GM12878 (cell line): ENCODE data around the gene TNKS2. TPM values are rescaled to one million over a fixed set of nuclear protein-coding genes. Genes with fewer than 3 reads are reported as not detected.

Source experiments
- ATAC-seq: fragments of 200-7000 bp; cut with Tn5 transposase; 3 replicates; pipeline ENCODE4 v1.9.1; 2020; ENCODE audit warnings: mild to moderate bottlenecking, moderate library complexity
- BruUV-seq: library from RNA; stranded (reverse); fragments of 400-500 nt; replicated peaks from 2 replicates; lab custom pipeline; 2021; lab: Mats Ljungman, UMichigan
- CTCF ChIA-PET: fragments of 300-600 bp; sonication (Branson Sonifier 250); formaldehyde crosslinking; extraction: SDS; loops from one replicate; lab custom pipeline; 2021; ENCODE audit warnings: inconsistent platforms; lab: Yijun Ruan, JAX
- POLR2A ChIA-PET: fragments of 350-600 bp; formaldehyde crosslinking; extraction: SDS; loops from one replicate; lab custom pipeline; 2021; ENCODE audit warnings: inconsistent platforms; lab: Charles Lee
- RAD21 ChIA-PET: fragments of 300-600 bp; sonication (Branson Sonifier 250); formaldehyde crosslinking; loops from one replicate; lab custom pipeline; 2023; ENCODE audit warnings: antibody characterized with exemption; ENCODE audit not compliant: unreplicated experiment; lab: Charles Lee
- SMC1A ChIA-PET: fragments of 300-600 bp; sonication (Branson Sonifier 250); formaldehyde crosslinking; loops from one replicate; lab custom pipeline; 2023; ENCODE audit not compliant: unreplicated experiment, uncharacterized antibody; lab: Charles Lee
- DNase-seq: peaks from one replicate; pipeline ENCODE4 v3.0.0-alpha.2; 2011; ENCODE audit warnings: low read depth, low spot score
- FAIRE-seq: peaks from 3 replicates; lab custom pipeline; 2011; peaks lifted over from hg19 to GRCh38; lab: Jason Lieb, UNC
- H2AFZ ChIP-seq: 2 replicates; pipeline ENCODE4 v1.6.0; 2011; ENCODE audit warnings: low read depth, low read length, control low read depth; ENCODE audit not compliant: control insufficient read depth
- H3K27ac ChIP-seq: 2 replicates; pipeline ENCODE4 v1.5.1; 2011; ENCODE audit warnings: control low read depth; ENCODE audit not compliant: control insufficient read depth, insufficient read depth
- H3K27me3 ChIP-seq, 2 experiments: replicated peaks in 1 of 2; 2 replicates each; pipeline versions ENCODE4 v1.6.0 to v1.6.1; 2011; ENCODE audit warnings: low read length in 1 of 2; ENCODE audit not compliant: control insufficient read depth in 2 of 2, insufficient read depth in 2 of 2
- H3K36me3 ChIP-seq, 2 experiments: 2 replicates each; pipeline ENCODE4 v1.5.1; 2011; ENCODE audit warnings: low read length in 1 of 2; ENCODE audit not compliant: control insufficient read depth in 2 of 2, insufficient read depth in 2 of 2
- H3K4me1 ChIP-seq: 2 replicates; pipeline ENCODE4 v1.6.1; 2011; ENCODE audit warnings: mild to moderate bottlenecking, low read length, moderate library complexity, mixed read lengths; ENCODE audit not compliant: control insufficient read depth, insufficient read depth
- H3K4me2 ChIP-seq: 2 replicates; pipeline ENCODE4 v1.6.0; 2011; ENCODE audit warnings: control low read depth; ENCODE audit not compliant: control insufficient read depth, insufficient read depth
- H3K4me3 ChIP-seq: fragments of 200-600 bp; sonication (generic); 2 replicates; pipeline ENCODE4 v1.5.1; 2016
- H3K79me2 ChIP-seq: 2 replicates; pipeline ENCODE4 v1.6.0; 2011; ENCODE audit warnings: low read length; ENCODE audit not compliant: control insufficient read depth, insufficient read depth
- H3K9ac ChIP-seq: 2 replicates; pipeline ENCODE4 v1.8.0; 2011; ENCODE audit warnings: low read length, control low read depth, mixed read lengths; ENCODE audit not compliant: control insufficient read depth, insufficient read depth
- H3K9me3 ChIP-seq: replicated peaks from 3 replicates; pipeline ENCODE4 v1.5.1; 2011; ENCODE audit warnings: mild to moderate bottlenecking, low read length; ENCODE audit not compliant: control insufficient read depth, insufficient read depth
- H4K20me1 ChIP-seq: 2 replicates; pipeline ENCODE4 v1.6.0; 2011; ENCODE audit not compliant: control insufficient read depth, insufficient read depth
- BCL3 ChIP-seq: IDR thresholded peaks from 2 replicates; pipeline ENCODE4 v1.6.1; 2011; ENCODE audit warnings: borderline replicate concordance, low read depth, mild to moderate bottlenecking, moderate library complexity, low read length; ENCODE audit not compliant: insufficient read depth, poor library complexity, severe bottlenecking
- CBFB ChIP-seq: IDR thresholded peaks from 2 replicates; pipeline ENCODE4 v1.6.1; 2016; ENCODE audit warnings: antibody characterized with exemption, low read depth
- LARP7 ChIP-seq: fragments of 450-650 bp; IDR thresholded peaks from 2 replicates; pipeline ENCODE4 v1.6.1; 2017; ENCODE audit warnings: mild to moderate bottlenecking
- MEF2B ChIP-seq: fragments of 450-650 bp; IDR thresholded peaks from 2 replicates; pipeline ENCODE4 v1.6.1; 2018; ENCODE audit warnings: mild to moderate bottlenecking, moderate library complexity; ENCODE audit not compliant: partially characterized antibody, poor library complexity, severe bottlenecking
- MYB ChIP-seq: fragments of 150-350 bp; IDR thresholded peaks from 2 replicates; pipeline ENCODE4 v1.6.1; 2014; ENCODE audit warnings: mild to moderate bottlenecking, low read depth, low read length, borderline replicate concordance
- RELB ChIP-seq: fragments of 450-650 bp; IDR thresholded peaks from 2 replicates; pipeline ENCODE4 v1.6.1; 2017; ENCODE audit warnings: low read depth, mild to moderate bottlenecking, moderate library complexity
- SKIL ChIP-seq: fragments of 450-650 bp; IDR thresholded peaks from 2 replicates; pipeline ENCODE4 v1.6.1; 2017; ENCODE audit warnings: mild to moderate bottlenecking, low read depth, inconsistent platforms; ENCODE audit not compliant: poor library complexity, severe bottlenecking
- SMAD1 ChIP-seq: fragments of 450-650 bp; IDR thresholded peaks from 2 replicates; pipeline ENCODE4 v1.6.1; 2018; ENCODE audit warnings: mild to moderate bottlenecking, low read depth; ENCODE audit not compliant: partially characterized antibody
- SMARCA5 ChIP-seq: fragments of 450-650 bp; IDR thresholded peaks from 2 replicates; pipeline ENCODE4 v1.6.1; 2017; ENCODE audit warnings: mild to moderate bottlenecking
- ZBTB11 ChIP-seq: fragments of 450-650 bp; formaldehyde crosslinking; IDR thresholded peaks from 2 replicates; pipeline ENCODE4 v1.5.0; 2022; ENCODE audit warnings: mild to moderate bottlenecking, missing genetic modification characterization
- ZNF622 ChIP-seq: fragments of 450-650 bp; IDR thresholded peaks from 2 replicates; pipeline ENCODE4 v1.6.1; 2017; ENCODE audit warnings: mild to moderate bottlenecking, inconsistent platforms
- WGBS: methylation state at CpG from one replicate; pipeline ENCODE4 v1.1.6; 2016; ENCODE audit warnings: low lambda C conversion rate; ENCODE audit not compliant: insufficient replicate concordance, insufficient coverage; ENCODE audit errors: missing lambda C conversion rate; 5-methylcytosine and 5-hydroxymethylcytosine counted together
- in situ Hi-C: fragments of 300-500 bp; cut with MboI; formaldehyde crosslinking; loops from 9 replicates; pipeline ENCODE4 v1.14.3; 2018; ENCODE audit warnings: mixed read lengths
- intact Hi-C: fragments of 100-400 bp; cut with micrococcal nuclease; formaldehyde crosslinking; loops from one replicate; pipeline ENCODE4 v1.14.2; 2022; ENCODE audit not compliant: unreplicated experiment
- polyA plus RNA-seq, 11 experiments: library from polyadenylated mRNA; depleted of rRNA in 4 of 11; unstranded in 6 of 11; stranded (reverse) in 5 of 11; fragments of >200 nt; fragmentation: Nextera tagmentation in 4 of 11; fragmentation: Illumina TruSeq in 1 of 11; extraction: Ambion mirVana in 4 of 11; extraction: Trizol in 1 of 11; gene quantifications; 1 replicate in 1 of 11; 2 replicates in 10 of 11; pipeline versions ENCODE4 v1.2.1 to v1.2.3, GENCODE V29; 2011 to 2016; ENCODE audit warnings: inconsistent platforms in 2 of 11, missing spikeins in 2 of 11, low read depth in 1 of 11
- total RNA-seq, 4 experiments: library from RNA; depleted of rRNA in 3 of 4; stranded (reverse); fragments of >200 nt in 3 of 4; fragmentation: Illumina TruSeq in 1 of 4; extraction: Trizol in 1 of 4; gene quantifications; 2 replicates each; pipeline versions ENCODE4 v1.2.1 to v1.2.3, GENCODE V29; 2013 to 2021

Gene TNKS2
- total and polyA plus RNA-seq, 10 of the 15 experiments (the other 5 are each of a cell fraction or from before 2014, with no cell fraction given): 2.9 to 24.2 (median 6.9) TPM

- ChIA-PET SMC1A (interaction anchor here (1.0 to 2.6 kb wide), 5 partner anchors 13 to 149 kb away, joined by 3 to 10 read pairs (median 3); partner anchors contain the start of gene BTAF1), POLR2A (interaction anchor here (1.3 to 2.8 kb wide), 2 partner anchors 14 to 16 kb away, joined by 3 to 9 read pairs; partner anchors contain the start of gene BTAF1), CTCF (interaction anchor here (0.7 to 2.4 kb wide), 7 partner anchors 10 to 149 kb away, joined by 3 to 11 read pairs (median 5); partner anchors contain the start of gene BTAF1), RAD21 (interaction anchor here (0.6 to 1.6 kb wide), 4 partner anchors 16 to 1821 kb away, joined by 3 to 5 read pairs (median 4); partner anchors contain the start of gene BTAF1)
- H3K36me3 ChIP-seq: no peaks in the 10 kb centered on the region
- in situ Hi-C loops (loop anchor here (5.0 to 25.0 kb wide), 3 partner anchors 151 to 1021 kb away; no protein-coding TSS in a partner anchor), intact Hi-C loops (loop anchor here (2.0 to 5.0 kb wide), 2 partner anchors 51 to 411 kb away; no protein-coding TSS in a partner anchor)
- H3K4me3 ChIP-seq: peak overlapping the region; percentile 82
- DNase-seq (no peak), FAIRE-seq (no peak), ATAC-seq (no peak)
- peak overlapping the region; percentile 50; the same call in 1 of the 2 replicates for H3K9ac ChIP-seq
- no peaks in the 10 kb centered on the region for H4K20me1 ChIP-seq
- peak overlapping the region; percentile 96 for H3K4me2 ChIP-seq
- H3K9me3 ChIP-seq: no peaks in the 10 kb centered on the region
- 1% methylated on average over 18 of the region's 18 CpGs for WGBS
- TF ChIP-seq CBFB: no peak
- no peak for TF ChIP-seq ZBTB11 (CRISPR knock-in tag)
- TF ChIP-seq LARP7: no peak
- TF ChIP-seq SMAD1: no peak
- no peak for TF ChIP-seq MEF2B
- no peak for TF ChIP-seq BCL3
- no peak for TF ChIP-seq SKIL
- no peak for TF ChIP-seq RELB
- TF ChIP-seq MYB: no peak
- no peak for TF ChIP-seq ZNF622
- no peak for TF ChIP-seq SMARCA5
- H3K4me1 ChIP-seq: no peaks in the 10 kb centered on the region; the same call in 1 of the 2 replicates
- peak overlapping the region; percentile 93 for H2AFZ ChIP-seq
- no TSS peak for BruUV-seq
- H3K79me2 ChIP-seq: no peaks in the 10 kb centered on the region
- H3K27me3 ChIP-seq: no peaks in the 10 kb centered on the region; a peak in 1 of 4 replicates
- H3K27ac ChIP-seq: no peak overlapping the region
Measured at GRCh38 chr10:91907914-91908336, 109.7 kb downstream of the TNKS2 start.
